IPS-18c (cell line): Measurements from ENCODE around the gene TMEM9B.
"Not testable (repeated sequence)": the region's sequence is repeated elsewhere in the genome, so short reads cannot be mapped to it uniquely, and the experiment has no call there.

Experiments
- H3K4me3 ChIP-seq: 2 replicates; pipeline ENCODE4 v1.7.0; 2013; ENCODE audit warnings: low read depth, mild to moderate bottlenecking, low read length, moderate library complexity; ENCODE audit not compliant: insufficient read depth
- H3K9me3 ChIP-seq: one replicate; pipeline ENCODE4 v1.6.1; 2013; ENCODE audit warnings: mild to moderate bottlenecking, low read length, moderate library complexity; ENCODE audit not compliant: control insufficient read depth, insufficient read depth

TMEM9B gene

DNA sequence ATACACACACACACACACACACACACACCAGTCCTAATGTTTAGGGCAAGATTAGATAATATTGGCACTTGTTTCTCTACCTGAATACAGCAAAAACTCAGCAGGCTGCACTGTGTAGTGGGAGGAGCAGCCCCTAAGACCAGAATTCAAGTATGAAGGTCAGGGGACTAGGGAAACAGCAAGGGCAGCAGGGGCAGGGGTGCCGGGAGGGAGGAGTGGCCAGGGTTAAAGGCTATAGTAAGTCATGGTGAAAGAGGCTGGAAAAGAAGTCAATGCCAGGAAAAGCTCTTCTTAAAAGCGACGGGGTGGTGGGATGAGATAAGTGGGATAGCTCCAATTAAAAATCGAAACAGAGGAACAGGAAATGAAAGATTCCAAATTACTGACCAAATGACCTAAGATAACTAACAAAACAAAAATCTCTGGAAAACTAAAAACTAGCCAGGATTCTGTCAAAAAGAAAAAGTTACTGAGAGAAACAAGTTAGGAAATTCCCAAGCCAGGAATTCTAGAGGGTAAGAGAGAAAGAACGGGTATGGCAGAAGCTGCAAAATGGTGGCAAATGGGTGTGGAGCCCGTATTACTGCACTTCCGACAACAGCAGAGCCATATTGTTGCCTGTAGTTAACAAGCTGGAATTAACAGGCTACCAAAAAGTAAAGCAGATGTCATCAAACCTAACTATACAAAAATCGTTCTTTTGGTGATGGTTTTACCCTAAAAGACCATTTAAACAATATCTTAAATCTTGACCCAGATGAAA, 22.7 kb downstream of the TMEM9B start:
- Histone ChIP-seq H3K4me3 (no peak overlapping the region), H3K9me3 (no peaks in the 10 kb centered on the region)

DNA sequence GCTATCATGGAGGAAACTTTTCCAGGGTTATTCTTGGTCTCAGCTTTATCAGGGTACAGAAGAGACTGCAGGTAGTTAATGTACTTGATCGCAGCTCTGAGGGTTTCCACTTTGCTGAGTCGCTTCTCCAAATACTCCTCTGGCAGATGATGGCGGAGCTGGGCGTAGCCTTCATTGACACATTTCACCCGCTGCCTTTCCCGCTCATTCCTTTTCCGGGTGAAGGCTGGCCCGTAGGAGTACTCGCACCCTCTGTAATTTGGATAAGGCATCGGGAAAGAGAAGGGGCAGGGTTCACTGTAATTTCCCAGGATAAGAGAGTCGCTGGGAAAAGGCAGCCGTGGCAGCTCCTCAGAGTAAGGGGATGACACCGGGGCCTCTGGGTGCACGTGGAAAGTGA, 26.6 kb downstream of the TMEM9B start:
- H3K9me3 ChIP-seq: no peaks in the 10 kb centered on the region
- H3K4me3 ChIP-seq: no peak overlapping the region

DNA sequence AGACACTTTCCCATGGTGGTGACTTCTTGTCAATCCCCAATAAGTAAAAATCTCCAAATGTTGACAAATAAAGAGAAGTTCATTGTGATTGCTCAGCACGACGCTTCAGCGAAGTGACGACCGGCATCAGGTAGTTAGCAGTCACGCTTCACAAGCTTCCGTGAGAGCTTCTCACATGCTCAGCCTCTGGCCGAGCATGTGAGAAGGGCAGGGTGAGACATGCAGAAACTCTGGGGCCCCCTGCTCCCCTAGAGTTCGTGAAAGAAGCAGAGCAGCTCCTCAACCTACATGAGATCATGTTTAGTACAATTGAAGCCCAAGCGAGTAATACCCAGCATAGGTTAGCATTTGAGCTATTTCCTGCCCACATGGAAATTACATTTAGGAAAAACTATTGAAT, 27.1 kb downstream of the TMEM9B start:
- no peaks in the 10 kb centered on the region for H3K9me3 ChIP-seq
- H3K4me3 ChIP-seq: no peak overlapping the region

DNA sequence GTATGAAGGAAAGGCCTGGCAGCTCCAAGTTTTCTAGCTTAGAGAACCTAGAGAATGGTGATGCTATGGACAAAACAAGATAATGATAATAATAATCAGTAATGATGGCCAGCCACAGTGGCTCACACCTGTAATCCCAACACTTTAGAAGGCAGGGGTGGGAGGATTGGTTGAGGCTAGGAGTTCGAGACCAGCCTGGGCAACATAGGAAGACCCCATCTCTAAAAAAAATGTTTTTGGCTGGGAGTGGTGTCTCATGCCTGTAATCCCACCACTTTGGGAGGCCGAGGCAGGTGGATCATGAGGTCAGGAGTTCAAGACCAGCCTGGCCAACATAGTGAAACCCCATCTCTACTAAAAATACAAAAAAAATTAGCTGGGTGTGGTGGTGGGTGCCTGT, 28.5 kb downstream of the TMEM9B start:
- H3K4me3 ChIP-seq, H3K9me3 ChIP-seq: not testable (repeated sequence)

DNA sequence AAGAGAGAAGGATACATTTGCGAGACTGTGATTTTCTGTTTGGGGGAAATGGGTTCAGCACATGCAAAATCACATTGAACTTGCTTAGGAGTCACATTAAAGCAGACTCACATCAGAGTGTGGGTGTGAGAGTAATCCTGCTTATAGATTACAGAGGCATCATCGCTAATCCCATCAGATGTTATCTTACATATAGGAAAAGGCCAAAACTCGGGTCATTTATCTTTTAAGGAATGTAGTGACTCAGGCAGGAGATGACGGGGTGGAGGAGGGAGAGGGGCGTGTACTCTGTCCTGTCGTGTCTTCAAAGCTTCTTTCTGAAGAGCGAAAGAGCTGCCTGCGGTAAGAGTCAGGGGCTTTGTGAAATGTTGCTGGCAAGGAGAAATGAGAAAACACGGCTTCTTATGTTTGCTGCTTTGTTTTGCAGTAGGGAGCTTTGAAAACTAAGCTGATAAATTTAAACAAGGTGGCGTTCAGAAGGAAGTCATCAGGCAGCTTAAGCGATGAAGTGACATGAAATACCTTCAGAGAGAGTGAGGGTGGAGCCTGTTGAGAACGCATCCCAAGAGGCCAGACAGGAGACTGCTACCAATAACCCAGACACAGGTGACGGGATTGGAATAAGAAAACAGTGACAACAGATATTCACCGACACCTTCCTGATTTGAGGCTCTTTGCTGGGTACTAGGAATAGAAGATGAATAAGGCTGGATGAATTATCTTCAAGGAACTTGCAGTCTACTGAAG, 29.3 kb downstream of the TMEM9B start:
- no peak overlapping the region for H3K4me3 ChIP-seq
- no peaks in the 10 kb centered on the region for H3K9me3 ChIP-seq

DNA sequence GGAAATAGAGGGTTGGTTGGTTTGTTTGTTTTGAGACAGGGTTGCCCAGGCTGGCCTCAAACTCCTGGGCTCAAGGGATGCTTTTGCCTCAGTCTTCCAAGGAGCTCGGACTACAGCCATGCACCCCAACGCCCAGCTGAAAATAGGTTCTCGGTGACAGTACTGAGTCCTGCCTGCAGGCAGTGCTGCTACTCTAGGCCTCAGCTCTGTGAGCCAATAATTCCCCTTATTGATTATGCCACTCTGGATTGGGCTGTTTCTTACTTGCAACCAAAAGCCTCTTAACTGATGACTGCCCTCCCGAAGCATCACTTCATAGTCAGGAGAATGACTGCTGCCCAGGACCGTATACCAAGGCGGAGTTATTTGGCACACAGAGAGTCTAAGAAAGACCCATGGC, 30.3 kb downstream of the TMEM9B start:
- H3K4me3 ChIP-seq: no peak overlapping the region
- no peaks in the 10 kb centered on the region for H3K9me3 ChIP-seq

DNA sequence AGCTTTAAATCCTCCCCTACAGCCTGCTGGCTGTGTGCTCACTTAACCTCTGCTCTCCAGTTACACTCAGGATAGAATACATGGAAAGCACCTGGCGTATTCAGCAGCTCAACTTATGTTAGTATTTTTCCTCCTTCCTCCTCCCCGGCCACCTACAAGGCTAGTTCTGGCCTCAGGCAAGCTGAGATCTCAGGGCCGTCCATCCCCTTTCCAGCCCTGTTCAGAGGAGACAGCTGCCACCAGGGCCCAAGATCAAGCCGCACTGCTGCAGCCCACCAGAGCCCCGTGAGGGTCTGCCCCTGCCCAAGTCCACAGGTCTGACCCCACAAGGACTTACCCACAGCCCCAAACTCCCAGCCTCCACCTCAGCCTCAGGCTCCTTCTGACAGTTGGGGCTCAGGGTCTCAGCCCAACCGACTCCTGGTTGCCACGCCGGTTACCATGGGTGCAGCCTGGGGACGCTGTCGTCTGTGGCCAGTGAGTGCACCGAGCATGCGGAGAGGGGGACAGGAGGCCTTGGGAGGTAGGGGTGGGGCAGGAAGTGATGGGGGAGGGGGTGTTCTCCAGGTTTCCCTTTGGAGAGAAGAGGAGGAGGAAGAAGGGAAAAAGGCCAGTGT, 31.6 kb downstream of the TMEM9B start, which contains the start of gene C11orf16:
Gene C11orf16 (minus strand): TSS at position 384 of the 617 bp plus-strand sequence. CDS start 639 bp downstream, outside the sequence.
- Histone ChIP-seq H3K4me3 (no peak within 1 kb of the TSS), H3K9me3 (no peaks in the 10 kb centered on the region)

DNA sequence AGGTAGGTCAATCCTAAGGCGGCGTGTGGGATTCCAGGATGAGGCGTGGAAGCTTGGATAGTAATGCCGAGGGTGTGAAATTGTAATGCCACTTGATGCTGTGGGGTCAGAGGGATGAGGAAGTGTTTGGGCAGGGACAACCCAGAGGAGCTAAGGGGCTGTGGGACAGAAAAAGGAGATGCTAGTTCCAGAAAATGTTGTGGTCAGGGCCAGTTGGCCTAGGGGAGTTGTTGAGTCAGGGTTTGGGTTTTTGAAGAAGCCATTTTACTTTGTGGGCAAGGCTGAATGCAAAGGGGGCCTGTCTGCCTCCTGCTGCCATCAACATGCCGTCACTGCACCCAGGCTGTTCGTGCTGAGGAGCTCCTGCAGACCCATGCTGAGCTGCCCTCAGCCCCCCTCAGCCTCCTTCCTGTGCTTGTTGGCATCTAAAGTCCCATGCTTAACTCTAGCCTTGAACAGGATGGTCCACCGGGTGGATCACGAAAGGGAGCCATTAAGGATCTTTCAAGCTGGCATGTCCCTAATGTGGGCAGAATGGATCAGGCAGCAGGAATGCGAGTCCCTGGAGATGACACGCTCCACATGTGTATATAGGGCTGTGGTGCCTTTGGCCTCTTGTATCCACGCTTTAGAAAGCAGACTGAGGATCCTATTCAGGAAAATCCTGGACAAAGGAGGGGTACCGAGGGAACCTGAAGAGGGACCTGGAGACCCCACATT, 33.6 kb downstream of the TMEM9B start:
- no peaks in the 10 kb centered on the region for H3K9me3 ChIP-seq
- H3K4me3 ChIP-seq: no peak overlapping the region

DNA sequence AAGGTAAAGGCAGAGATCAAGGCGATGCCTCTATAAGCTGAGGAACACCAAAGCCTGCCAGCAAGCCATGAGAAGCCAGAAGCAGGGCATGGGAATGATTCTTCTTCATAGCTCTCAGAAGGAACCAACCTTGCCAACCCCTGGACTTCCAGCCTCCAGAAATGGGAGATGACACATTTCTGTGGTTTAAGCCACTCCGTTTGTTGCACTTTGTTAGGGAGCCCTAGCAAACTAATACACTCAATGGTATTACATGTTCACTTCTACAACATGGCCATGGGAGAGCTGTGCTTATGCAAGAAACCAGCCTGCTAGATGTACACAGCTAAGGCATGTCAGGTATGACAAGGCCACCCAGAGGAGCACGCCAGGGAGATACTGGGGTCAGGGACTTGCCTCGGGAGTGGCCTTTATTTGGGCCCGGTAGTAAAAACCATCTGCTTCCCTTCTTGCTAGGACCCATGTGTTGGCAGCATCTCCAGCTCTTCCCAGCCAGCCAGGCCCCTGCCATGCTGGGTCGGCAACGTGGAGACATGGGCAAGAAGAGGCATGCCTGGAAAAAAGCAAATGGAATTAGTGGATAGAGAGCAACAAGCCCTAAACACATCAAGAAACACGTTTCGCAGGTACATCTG, 35.1 kb downstream of the TMEM9B start:
- no peak overlapping the region for H3K4me3 ChIP-seq

DNA sequence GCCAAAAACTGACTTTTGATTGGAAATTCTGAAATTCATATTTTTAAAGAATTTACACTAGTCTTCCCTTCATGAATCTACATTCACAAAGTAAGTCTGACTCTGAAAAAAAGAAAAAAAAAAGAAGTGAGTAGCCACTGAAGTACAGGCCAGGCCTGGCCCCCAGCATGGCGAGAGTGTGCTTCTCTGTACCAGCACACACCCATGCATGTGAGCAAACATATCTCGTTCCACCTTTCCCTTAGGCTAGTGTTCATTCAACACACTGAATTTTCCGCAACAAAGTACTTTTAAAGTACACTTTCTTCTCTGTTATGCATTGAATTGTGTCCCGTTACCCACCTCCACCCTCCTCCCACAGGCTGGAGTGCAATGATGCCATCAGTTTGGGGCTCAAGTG, 36.0 kb downstream of the TMEM9B start:
- Histone ChIP-seq H3K9me3 (no peaks in the 10 kb centered on the region), H3K4me3 (no peak overlapping the region)

More for the DNA sequence above, 35.1 kb downstream of the TMEM9B start:
- H3K9me3 ChIP-seq: no peaks in the 10 kb centered on the region

DNA sequence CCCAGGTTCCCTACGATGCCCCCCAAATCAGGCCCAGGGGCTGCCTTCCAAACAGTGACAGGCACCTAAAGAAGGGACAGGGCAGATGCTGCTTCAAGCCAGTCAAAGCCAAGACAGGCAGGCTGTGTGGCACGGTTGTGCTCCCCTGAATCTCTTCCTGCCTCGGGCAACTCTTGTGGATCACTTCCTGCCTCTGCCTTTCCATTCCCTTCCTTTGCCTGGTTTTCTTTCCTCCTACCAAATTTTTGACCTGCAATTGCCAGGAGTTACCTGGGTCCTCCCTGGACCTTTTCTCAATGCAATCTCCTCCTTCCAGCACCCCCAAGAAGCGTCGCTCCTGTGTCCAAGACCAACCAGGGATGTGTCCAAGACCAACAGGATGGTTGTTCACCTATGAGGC, 37.0 kb downstream of the TMEM9B start:
- H3K9me3 ChIP-seq: no peaks in the 10 kb centered on the region
- no peak overlapping the region for H3K4me3 ChIP-seq

DNA sequence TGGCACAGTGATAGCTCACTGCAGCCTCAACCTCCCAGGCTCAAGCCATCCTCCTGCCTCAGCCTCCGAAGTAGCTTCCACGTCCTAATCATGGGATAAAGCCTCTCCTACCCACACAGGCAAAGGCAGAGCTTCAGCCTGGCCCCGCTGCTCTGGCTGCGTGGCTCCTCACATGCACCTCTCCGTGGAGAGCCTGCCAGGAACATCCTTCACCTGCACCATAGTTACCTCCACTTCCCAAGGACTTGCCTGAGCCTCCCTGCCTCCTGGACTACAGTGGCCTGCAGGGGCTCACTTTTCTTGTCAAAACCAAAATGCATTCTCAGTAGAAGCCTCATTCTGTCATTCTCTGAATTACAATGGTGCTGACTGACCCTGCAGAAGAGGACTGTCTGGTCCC, 38.0 kb downstream of the TMEM9B start:
- no peak overlapping the region for H3K4me3 ChIP-seq

DNA sequence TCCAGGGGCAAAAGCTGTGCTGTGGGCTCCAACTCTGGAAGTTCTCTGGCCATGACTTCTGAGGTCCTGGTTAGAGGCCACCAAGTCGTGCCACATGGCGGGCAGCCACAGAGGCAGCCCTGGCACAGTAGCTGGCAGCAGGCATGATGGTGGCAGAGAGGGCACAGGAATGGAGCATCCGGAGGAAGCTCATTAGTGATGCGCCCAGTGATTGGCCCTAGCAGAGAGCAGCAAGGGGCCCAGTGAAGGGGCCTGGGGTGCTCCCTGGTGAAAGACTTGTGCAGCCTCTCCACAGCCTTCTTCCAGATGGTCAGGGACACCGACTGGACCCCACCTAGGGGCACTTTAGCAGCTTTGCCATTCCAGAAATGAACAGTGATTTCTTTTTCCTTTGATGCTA, 38.5 kb downstream of the TMEM9B start:
- no peaks in the 10 kb centered on the region for H3K9me3 ChIP-seq
- H3K4me3 ChIP-seq: no peak overlapping the region; the same call in 1 of the 2 replicates

More for the DNA sequence above, 38.0 kb downstream of the TMEM9B start:
- H3K9me3 ChIP-seq: no peaks in the 10 kb centered on the region

DNA sequence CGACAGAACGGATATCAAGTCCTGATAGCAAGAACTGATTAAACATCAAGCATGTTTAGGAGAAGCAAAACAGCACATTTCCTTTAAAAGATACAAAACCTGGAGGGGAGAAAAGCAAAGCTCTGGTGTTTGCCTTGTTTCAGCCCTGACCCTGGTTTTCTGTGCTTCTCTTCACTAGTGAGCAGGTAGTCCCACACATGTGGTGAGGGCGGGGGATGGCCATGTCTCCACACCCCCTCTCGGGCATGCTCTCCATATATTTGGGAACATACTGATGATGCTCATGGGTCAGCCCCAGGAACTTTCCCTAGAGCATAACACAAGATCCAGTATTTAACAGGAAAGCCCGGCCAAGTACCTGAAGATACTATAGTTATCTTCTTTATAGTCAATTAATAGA, 41.6 kb downstream of the TMEM9B start:
- no peak overlapping the region for H3K4me3 ChIP-seq

DNA sequence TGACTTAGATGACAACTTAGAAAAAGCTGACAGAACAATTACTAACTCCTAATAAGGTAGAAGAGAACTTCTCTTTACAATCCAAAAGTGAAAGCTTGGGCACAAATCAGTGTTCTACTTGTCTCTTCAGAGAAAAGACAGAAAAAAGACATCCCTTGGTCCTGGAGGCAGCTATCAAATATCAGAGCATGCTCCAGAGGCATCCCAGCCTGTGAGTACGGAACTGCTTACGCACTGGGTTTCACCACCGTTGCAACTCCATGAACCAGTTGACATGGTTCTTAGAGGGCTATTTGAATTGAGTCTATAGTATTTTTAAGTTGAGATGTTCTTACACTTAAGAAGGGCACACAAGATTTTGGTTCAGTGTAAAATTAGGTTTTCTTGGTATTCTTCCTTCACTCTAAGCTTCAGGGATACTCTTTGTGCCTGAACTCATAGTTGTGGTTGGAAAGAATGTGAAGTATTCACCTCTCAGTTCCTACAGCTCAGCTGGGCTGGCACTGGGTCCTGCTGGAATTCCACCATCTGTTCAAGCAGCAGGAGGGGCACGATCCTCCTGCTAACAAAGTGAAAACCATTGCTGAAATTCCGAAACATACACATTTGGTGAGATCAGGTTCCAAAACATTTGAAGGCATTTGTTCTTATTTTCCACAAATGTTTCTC, 47.0 kb downstream of the TMEM9B start:
- no peaks in the 10 kb centered on the region for H3K9me3 ChIP-seq
- no peak overlapping the region for H3K4me3 ChIP-seq

More for the DNA sequence above, 41.6 kb downstream of the TMEM9B start:
- H3K9me3 ChIP-seq: no peaks in the 10 kb centered on the region

DNA sequence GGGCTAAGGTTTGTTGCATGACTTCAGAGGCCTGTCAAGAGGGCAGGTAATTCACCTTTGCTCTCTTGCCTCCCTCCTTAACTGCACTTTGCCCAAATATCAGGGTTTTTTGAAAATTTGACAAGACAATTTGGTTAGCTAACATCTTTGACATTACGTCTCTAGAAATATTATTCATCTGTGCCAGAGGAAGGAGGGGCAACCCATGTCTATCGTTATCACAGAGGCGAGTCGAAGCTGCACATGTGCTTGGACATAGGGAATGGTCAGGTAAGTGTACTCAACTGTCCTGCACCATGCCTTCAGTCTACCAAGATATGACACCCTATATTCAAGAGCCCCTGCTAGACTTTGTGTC, 49.6 kb downstream of the TMEM9B start:
- Histone ChIP-seq H3K4me3 (no peak overlapping the region), H3K9me3 (no peaks in the 10 kb centered on the region)
